Sigmoid colon (tissue), 7 donors: ENCODE data around the gene IL19. TPM values are rescaled to one million over a fixed set of nuclear protein-coding genes. Genes with fewer than 3 reads are reported as not detected.
A peak's percentile ranks its signal among the peaks of the same experiment; 100 is the strongest.

Experiments used
- DNase-seq: peaks from one replicate; pipeline ENCODE4 v3.0.0-alpha.2; 2019
- H3K27ac ChIP-seq, 4 donors: fragments of 200-600 bp; sonication (generic); one replicate each; pipeline ENCODE4 v1.5.1; 2016 to 2019; ENCODE audit warnings: mild to moderate bottlenecking in 1 of 4
- H3K27me3 ChIP-seq, 3 donors: fragments of 200-600 bp; sonication (generic); one replicate each; pipeline ENCODE4 v1.5.1; 2019; ENCODE audit warnings: mild to moderate bottlenecking in 1 of 3
- H3K36me3 ChIP-seq, 4 donors: fragments of 200-600 bp; sonication (generic); one replicate each; pipeline ENCODE4 v1.5.1; 2016 to 2019
- H3K4me1 ChIP-seq, 4 donors: fragments of 200-600 bp; sonication (generic); one replicate each; pipeline ENCODE4 v1.5.1; 2017 to 2019
- H3K4me3 ChIP-seq, 4 donors: fragments of 200-600 bp; sonication (generic); one replicate each; pipeline ENCODE4 v1.5.1; 2017 to 2019; ENCODE audit warnings: mild to moderate bottlenecking in 2 of 4, moderate library complexity in 1 of 4
- H3K9me3 ChIP-seq, 4 donors: fragments of 200-600 bp in 3 of 4; sonication (generic) in 3 of 4; one replicate each; pipeline versions ENCODE4 v1.5.1 to v1.6.1; 2013 to 2019
- CTCF ChIP-seq, 4 experiments: fragments of 450-650 bp in 3 of 4; fragments of 200-600 bp in 1 of 4; IDR thresholded peaks; one replicate each; pipeline ENCODE4 v1.5.1; 2016 to 2019; ENCODE audit warnings: antibody characterized with exemption in 4 of 4, mild to moderate bottlenecking in 3 of 4, moderate library complexity in 2 of 4
- EP300 ChIP-seq, 4 donors: sonication (generic); formaldehyde crosslinking; IDR thresholded peaks; one replicate each; pipeline ENCODE4 v1.6.1; 2017; ENCODE audit warnings: antibody characterized with exemption in 4 of 4
- POLR2A ChIP-seq, 2 donors: fragments of 450-650 bp; IDR thresholded peaks; one replicate each; pipeline ENCODE4 v1.6.1; 2016; ENCODE audit warnings: antibody characterized with exemption in 2 of 2, mild to moderate bottlenecking in 2 of 2, moderate library complexity in 2 of 2
- POLR2AphosphoS5 ChIP-seq, 4 donors: sonication (generic); formaldehyde crosslinking; IDR thresholded peaks; one replicate each; pipeline ENCODE4 v1.6.1; 2017; ENCODE audit warnings: antibody characterized with exemption in 4 of 4
- WGBS, 2 donors: extraction: QIAGEN DNeasy Blood & Tissue Kit; methylation state at CpG; one replicate each; pipeline ENCODE4 v1.1.7; 2013; 5-methylcytosine and 5-hydroxymethylcytosine counted together
- intact Hi-C: fragments of 100-400 bp; cut with DNase I; formaldehyde crosslinking; loops from one replicate; pipeline ENCODE4 v1.15.1; 2023
- polyA plus RNA-seq, 3 donors: library from polyadenylated mRNA; stranded (reverse); fragments of 200-250 nt; gene quantifications; one replicate each; pipeline ENCODE4 v1.2.3, GENCODE V29; 2013
- total RNA-seq, 4 donors: library from RNA; depleted of rRNA; stranded (reverse); fragments of >200 nt; gene quantifications; one replicate each; pipeline ENCODE4 v1.1.0, GENCODE V29; 2016
- donor health status: healthy with polysubstance abuse.
- donor health status: Bipolar disorder and iron deficiency.
- donor health status: healthy.

Gene IL19
- total and polyA plus RNA-seq, 7 donors, result 0.10 TPM; not detected in 6

GRCh38 chr1:206766251-206766856 is 4.2 kb upstream of the IL19 start:
- DNase-seq, result peak; percentile 77
- Histone ChIP-seq H3K27ac (no peak overlapping the region), H3K9me3 (no peaks in the 10 kb centered on the region), H3K4me3 (no peak overlapping the region), H3K4me1 (no peaks in the 10 kb centered on the region), H3K27me3 (no peaks in the 10 kb centered on the region), H3K36me3 (no peaks in the 10 kb centered on the region)
- no peak for TF ChIP-seq POLR2A (IDR thresholded peaks at IDR 0.05)
- peak in 2 of 4 donors; percentile 5 to 50 for TF ChIP-seq POLR2AphosphoS5 (IDR thresholded peaks at IDR 0.05)
- WGBS, 2 donors, result 28 to 59% methylated on average over 8 of the region's 8 CpGs
- intact Hi-C loops, result no loop called here

DNA sequence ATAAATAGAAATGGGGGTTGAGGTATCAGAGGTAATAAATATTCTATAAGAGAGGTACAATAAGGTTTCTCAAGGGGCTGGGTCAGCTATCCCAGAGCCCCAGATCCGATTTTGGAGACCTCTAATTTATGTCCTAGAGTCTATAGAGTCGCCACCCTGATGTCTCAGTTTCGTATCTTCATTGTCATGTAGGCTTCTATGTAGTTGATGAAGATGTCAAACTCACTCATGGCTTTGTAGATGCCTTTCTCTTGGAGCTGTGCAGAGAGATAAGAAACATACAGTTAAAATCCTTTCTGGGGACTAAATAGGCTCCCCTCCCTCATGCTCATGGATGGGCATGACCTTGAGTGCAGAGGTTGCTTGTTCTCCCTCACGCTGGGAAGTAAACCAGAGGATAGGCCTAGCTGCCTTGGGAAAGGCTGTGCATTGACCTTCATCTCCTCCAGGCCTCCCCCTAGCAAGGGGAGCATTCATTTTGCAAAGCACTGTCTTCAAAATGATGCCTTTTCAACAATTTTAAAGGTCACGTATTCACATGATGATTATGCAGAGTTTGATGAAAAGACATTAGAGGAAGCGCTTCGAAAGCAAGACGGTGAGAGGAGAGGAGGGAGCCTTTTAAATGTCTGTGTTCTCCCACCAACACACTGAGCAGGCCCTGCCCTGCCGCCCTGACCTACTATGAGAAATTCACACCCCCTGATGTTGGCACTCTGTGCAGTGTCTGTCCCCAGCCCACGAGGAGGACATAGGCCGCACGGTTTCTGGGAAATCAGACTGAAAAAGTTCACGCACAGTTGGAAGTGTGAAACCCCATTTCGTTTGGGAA is 1.9 kb upstream of the IL19 start:
- WGBS, 2 donors, result 70 to 79% methylated on average over 14 of the region's 14 CpGs
- H3K4me3 ChIP-seq, result no peak overlapping the region
- no peak for TF ChIP-seq POLR2AphosphoS5 (IDR thresholded peaks at IDR 0.05)
- no peak for TF ChIP-seq CTCF (IDR thresholded peaks at IDR 0.05)
- no peak for TF ChIP-seq POLR2A (IDR thresholded peaks at IDR 0.05)
- TF ChIP-seq EP300 (IDR thresholded peaks at IDR 0.05), result no peak
- no peak overlapping the region for H3K27ac ChIP-seq
- DNase-seq, result no peak
- H3K9me3 ChIP-seq, result no peaks in the 10 kb centered on the region
- H3K36me3 ChIP-seq, result no peaks in the 10 kb centered on the region
- H3K4me1 ChIP-seq, result no peaks in the 10 kb centered on the region
- intact Hi-C loops, result no loop called here
- no peaks in the 10 kb centered on the region for H3K27me3 ChIP-seq

GRCh38 chr1:206769304-206769731 is 1.3 kb upstream of the IL19 start:
- H3K36me3 ChIP-seq, result no peaks in the 10 kb centered on the region
- H3K27me3 ChIP-seq, result peaks cover 0 to 4% (median 0%) of the 10 kb centered on the region in 3 donors
- 62 to 80% methylated on average over 7 of the region's 7 CpGs for WGBS, 2 donors
- H3K4me3 ChIP-seq, result peak overlapping the region in 1 of 4 donors; percentile 20
- H3K9me3 ChIP-seq, result no peaks in the 10 kb centered on the region
- no peak for DNase-seq
- no peaks in the 10 kb centered on the region for H3K4me1 ChIP-seq
- no peak for TF ChIP-seq EP300 (IDR thresholded peaks at IDR 0.05)
- no peak for TF ChIP-seq CTCF (IDR thresholded peaks at IDR 0.05)
- no peak for TF ChIP-seq POLR2AphosphoS5 (IDR thresholded peaks at IDR 0.05)
- no peak for TF ChIP-seq POLR2A (IDR thresholded peaks at IDR 0.05)
- no peak overlapping the region for H3K27ac ChIP-seq
- intact Hi-C loops, result no loop called here

GRCh38 chr1:206771338-206771692 is 742 bp downstream of the IL19 start:
- TF ChIP-seq POLR2A (IDR thresholded peaks at IDR 0.05), result no peak
- TF ChIP-seq CTCF (IDR thresholded peaks at IDR 0.05), result no peak
- TF ChIP-seq EP300 (IDR thresholded peaks at IDR 0.05), result no peak
- TF ChIP-seq POLR2AphosphoS5 (IDR thresholded peaks at IDR 0.05), result no peak
- Histone ChIP-seq H3K9me3 (no peaks in the 10 kb centered on the region), H3K4me3 (peak overlapping the region in 1 of 4 donors; percentile 12), H3K27me3 (peaks cover 0 to 4% (median 0%) of the 10 kb centered on the region in 3 donors), H3K27ac (peak overlapping the region in 3 of 4 donors; percentile 15 to 49 (median 40)), H3K4me1 (no peaks in the 10 kb centered on the region), H3K36me3 (no peaks in the 10 kb centered on the region)
- 56 to 60% methylated on average over 4 of the region's 4 CpGs for WGBS, 2 donors
- intact Hi-C loops, result no loop called here
- DNase-seq, result no peak

GRCh38 chr1:206772243-206772937 is 1.8 kb downstream of the IL19 start, which contains the start of gene IL10:
TSS of gene IL10 (minus strand) at chr1:206772494. CDS start at chr1:206772435, 59 bp downstream.
- peak; percentile 74 for DNase-seq
- H3K27ac ChIP-seq, result peak within 1 kb of the TSS in 3 of 4 donors; percentile 15 to 49 (median 40)

More at GRCh38 chr1:206772243-206772937, 1.8 kb downstream of the IL19 start, which contains the start of gene IL10:
- Histone ChIP-seq H3K27me3 (peaks cover 0 to 4% (median 0%) of the 10 kb centered on the region in 3 donors), H3K4me3 (peak within 1 kb of the TSS in 1 of 4 donors; percentile 12), H3K36me3 (no peaks in the 10 kb centered on the region), H3K9me3 (no peaks in the 10 kb centered on the region), H3K4me1 (no peaks in the 10 kb centered on the region)
- intact Hi-C loops, result no loop called here
- WGBS, 2 donors, result 62 to 87% methylated on average over 8 of the region's 8 CpGs
- TF ChIP-seq POLR2A (IDR thresholded peaks at IDR 0.05) (no peak), POLR2AphosphoS5 (IDR thresholded peaks at IDR 0.05) (peak in 1 of 4 donors; percentile 17), CTCF (IDR thresholded peaks at IDR 0.05) (no peak), EP300 (IDR thresholded peaks at IDR 0.05) (peak in 2 of 4 donors; percentile 18 to 49)
